ENCODE measurements around the gene ZNF865. TPM values are rescaled to one million over a fixed set of nuclear protein-coding genes. Genes with fewer than 3 reads are reported as not detected.

ZNF865 gene
- total RNA-seq, 2 donors from 2014 or later = 6.5 to 14.8 TPM

GRCh38 chr19:55633861-55634260 is 28.4 kb downstream of the ZNF865 start:
- no peak overlapping the region for H3K4me3 ChIP-seq

GRCh38 chr19:55635334-55635717 is 29.9 kb downstream of the ZNF865 start:
- peaks cover 59% of the 10 kb centered on the region for H3K4me1 ChIP-seq

More at GRCh38 chr19:55633861-55634260, 28.4 kb downstream of the ZNF865 start:
- TF ChIP-seq CTCF (IDR thresholded peaks at IDR 0.05) (no peak), POLR2A (IDR thresholded peaks at IDR 0.05) (no peak)
- H3K27ac ChIP-seq = peak overlapping the region in 1 of 4 donors; percentile 97
- no peaks in the 10 kb centered on the region for H3K9me3 ChIP-seq
- 71 to 91% methylated on average over 4 to 8 of the region's 8 CpGs for WGBS, 2 donors
- intact Hi-C loops (cut with DNase I) = loop anchor here (5.0 kb wide), 1 partner anchor 117 kb away; no protein-coding TSS in a partner anchor
- peaks cover 46% of the 10 kb centered on the region for H3K4me1 ChIP-seq
- no peak for DNase-seq
- ATAC-seq = no peak
- H3K27me3 ChIP-seq = no peaks in the 10 kb centered on the region
- no peaks in the 10 kb centered on the region for H3K36me3 ChIP-seq (replicated peaks in 1 of 2; ENCODE audit: insufficient read depth in 1 of 2, low read depth in 2 of 2)

GRCh38 chr19:55635856-55636440 is 30.5 kb downstream of the ZNF865 start:
- Histone ChIP-seq H3K36me3 (replicated peaks in 1 of 2; ENCODE audit: insufficient read depth in 1 of 2, low read depth in 2 of 2) (no peaks in the 10 kb centered on the region), H3K4me3 (peak overlapping the region; percentile 96 to 100), H3K4me1 (peaks cover 63% of the 10 kb centered on the region), H3K9me3 (no peaks in the 10 kb centered on the region), H3K27me3 (no peaks in the 10 kb centered on the region), H3K27ac (peak overlapping the region; percentile 94 to 97 (median 96))
- 35 to 39% methylated on average over 7 of the region's 7 CpGs for WGBS, 2 donors
- no peak for ATAC-seq
- intact Hi-C loops (cut with DNase I) = no loop called here
- DNase-seq = no peak
- no peak for TF ChIP-seq CTCF (IDR thresholded peaks at IDR 0.05)
- no peak for TF ChIP-seq POLR2A (IDR thresholded peaks at IDR 0.05)

More at GRCh38 chr19:55635334-55635717, 29.9 kb downstream of the ZNF865 start:
- no peaks in the 10 kb centered on the region for H3K27me3 ChIP-seq
- DNase-seq (no peak), ATAC-seq (no peak)
- peak overlapping the region; percentile 96 to 100 for H3K4me3 ChIP-seq
- 1 to 3% methylated on average over 9 of the region's 9 CpGs for WGBS, 2 donors
- peak overlapping the region; percentile 94 to 97 (median 96) for H3K27ac ChIP-seq
- TF ChIP-seq CTCF (IDR thresholded peaks at IDR 0.05) = no peak
- no peak for TF ChIP-seq POLR2A (IDR thresholded peaks at IDR 0.05)
- H3K9me3 ChIP-seq = no peaks in the 10 kb centered on the region
- H3K36me3 ChIP-seq (replicated peaks in 1 of 2; ENCODE audit: insufficient read depth in 1 of 2, low read depth in 2 of 2) = no peaks in the 10 kb centered on the region
- intact Hi-C loops (cut with DNase I) = no loop called here

GRCh38 chr19:55636723-55637122 is 31.3 kb downstream of the ZNF865 start:
- no peaks in the 10 kb centered on the region for H3K36me3 ChIP-seq (replicated peaks in 1 of 2; ENCODE audit: insufficient read depth in 1 of 2, low read depth in 2 of 2)
- H3K9me3 ChIP-seq = no peaks in the 10 kb centered on the region
- no peak overlapping the region for H3K4me3 ChIP-seq
- no peak overlapping the region for H3K27ac ChIP-seq
- peaks cover 66% of the 10 kb centered on the region for H3K4me1 ChIP-seq
- ATAC-seq (no peak), DNase-seq (no peak)
- no peaks in the 10 kb centered on the region for H3K27me3 ChIP-seq
- intact Hi-C loops (cut with DNase I) = no loop called here
- TF ChIP-seq CTCF (IDR thresholded peaks at IDR 0.05) (no peak), POLR2A (IDR thresholded peaks at IDR 0.05) (no peak)
- WGBS, 2 donors = 84 to 85% methylated on average over 4 of the region's 4 CpGs

- Histone ChIP-seq H3K4me1 (peaks cover 68% of the 10 kb centered on the region), H3K27me3 (no peaks in the 10 kb centered on the region), H3K9me3 (no peaks in the 10 kb centered on the region), H3K27ac (no peak overlapping the region), H3K4me3 (no peak overlapping the region), H3K36me3 (replicated peaks in 1 of 2; ENCODE audit: insufficient read depth in 1 of 2, low read depth in 2 of 2) (no peaks in the 10 kb centered on the region)
- intact Hi-C loops (cut with DNase I) = no loop called here
- no peak for DNase-seq
- ATAC-seq = no peak
- TF ChIP-seq POLR2A (IDR thresholded peaks at IDR 0.05) (no peak), CTCF (IDR thresholded peaks at IDR 0.05) (no peak)
- WGBS, 2 donors = 70 to 80% methylated on average over 11 of the region's 11 CpGs
Observed at GRCh38 chr19:55637534-55637933, 32.1 kb downstream of the ZNF865 start.

Data from body of pancreas (tissue), 4 donors.